Measurements from ENCODE around the gene DGKA.
"Not testable (repeated sequence)": the region's sequence is repeated elsewhere in the genome, so short reads cannot be mapped to it uniquely, and the experiment has no call there.

The DGKA gene

GRCh38 chr12:55991110-55991509, 60.1 kb downstream of the DGKA start:
- DNase-seq (ENCODE audit: extremely low read depth, low read depth), result no peak
- TF ChIP-seq CTCF (IDR thresholded peaks at IDR 0.05; ENCODE audit: low read depth, low read length), result no peak

- DNase-seq (ENCODE audit: extremely low read depth, low read depth), result no peak
Measured at GRCh38 chr12:55993230-55993853, 62.4 kb downstream of the DGKA start.

GRCh38 chr12:55995366-55995765, 64.4 kb downstream of the DGKA start:
- no peak for TF ChIP-seq CTCF (IDR thresholded peaks at IDR 0.05; ENCODE audit: low read depth, low read length)

More at GRCh38 chr12:55993230-55993853, 62.4 kb downstream of the DGKA start:
- TF ChIP-seq CTCF (IDR thresholded peaks at IDR 0.05; ENCODE audit: low read depth, low read length), result no peak

GRCh38 chr12:55996201-55996714, 65.3 kb downstream of the DGKA start:
- TF ChIP-seq CTCF (IDR thresholded peaks at IDR 0.05; ENCODE audit: low read depth, low read length), result peak; percentile 83
- no peak for DNase-seq (ENCODE audit: extremely low read depth, low read depth)

More at GRCh38 chr12:55995366-55995765, 64.4 kb downstream of the DGKA start:
- no peak for DNase-seq (ENCODE audit: extremely low read depth, low read depth)

- TF ChIP-seq CTCF (IDR thresholded peaks at IDR 0.05; ENCODE audit: low read depth, low read length), result no peak
- DNase-seq (ENCODE audit: extremely low read depth, low read depth), result peak; percentile 88
Measured at GRCh38 chr12:55996715-55997534, 66.0 kb downstream of the DGKA start, which contains the start of gene SUOX. SUOX (plus strand) TSS chr12:55997276; CDS start chr12:56002222, 4,946 bp downstream.

- TF ChIP-seq CTCF (IDR thresholded peaks at IDR 0.05; ENCODE audit: low read depth, low read length), result no peak
- no peak for DNase-seq (ENCODE audit: extremely low read depth, low read depth)
Measured at GRCh38 chr12:55997535-55997859, 66.5 kb downstream of the DGKA start.

- DNase-seq (ENCODE audit: extremely low read depth, low read depth), result not testable (repeated sequence)
Measured at GRCh38 chr12:55999522-55999921, 68.6 kb downstream of the DGKA start.

GRCh38 chr12:55999999-56000540, 69.1 kb downstream of the DGKA start:
- DNase-seq (ENCODE audit: extremely low read depth, low read depth), result not testable (repeated sequence)

Data from AG09319 (cell line).